CD14-positive monocyte (primary cell): ENCODE measurements around the gene RBPJL. TPM values are rescaled to one million over a fixed set of nuclear protein-coding genes. Genes with fewer than 3 reads are reported as not detected.

Experiments used
- DNase-seq, 3 donors: peaks; one replicate each; pipeline ENCODE4 v3.0.0-alpha.2; 2011 to 2022
- H2AFZ ChIP-seq: 2 replicates; pipeline ENCODE4 v1.6.0; 2012; ENCODE audit warnings: mild to moderate bottlenecking, low read depth, low read length, inconsistent platforms; ENCODE audit not compliant: insufficient read depth, poor library complexity, severe bottlenecking
- H3K27ac ChIP-seq, 2 donors: 1 replicate in 1 of 2; 2 replicates in 1 of 2; pipeline ENCODE4 v1.5.1; 2012 to 2013; ENCODE audit warnings: low read length in 2 of 2, control low read depth in 1 of 2, inconsistent platforms in 1 of 2, low read depth in 1 of 2, mild to moderate bottlenecking in 1 of 2
- H3K27me3 ChIP-seq, 2 donors: one replicate each; pipeline versions ENCODE4 v1.6.0 to v1.6.1; 2011 to 2013; ENCODE audit warnings: low read length in 2 of 2; ENCODE audit not compliant: control insufficient read depth in 2 of 2, insufficient read depth in 2 of 2
- H3K36me3 ChIP-seq, 2 donors: replicated peaks in 1 of 2; 1 replicate in 1 of 2; 2 replicates in 1 of 2; pipeline versions ENCODE4 v1.5.1 to v1.6.1; 2012 to 2013; ENCODE audit warnings: low read length in 2 of 2, control low read depth in 1 of 2, inconsistent platforms in 1 of 2, mild to moderate bottlenecking in 1 of 2; ENCODE audit not compliant: insufficient read depth in 2 of 2, control insufficient read depth in 1 of 2
- H3K4me1 ChIP-seq, 2 donors: 1 replicate in 1 of 2; 2 replicates in 1 of 2; pipeline versions ENCODE4 v1.5.1 to v1.6.1; 2012 to 2013; ENCODE audit warnings: low read length in 2 of 2, control low read depth in 1 of 2, inconsistent platforms in 1 of 2, mild to moderate bottlenecking in 1 of 2, moderate library complexity in 1 of 2; ENCODE audit not compliant: insufficient read depth in 2 of 2, control insufficient read depth in 1 of 2
- H3K4me2 ChIP-seq: replicated peaks from 2 replicates; pipeline ENCODE3; 2012; ENCODE audit warnings: low read length, moderate library complexity, mild to moderate bottlenecking; ENCODE audit not compliant: poor library complexity, severe bottlenecking; ENCODE audit errors: extremely low read depth
- H3K4me3 ChIP-seq, 3 experiments: fragments of 200-600 bp in 1 of 3; sonication (generic) in 1 of 3; replicated peaks in 1 of 3; 1 replicate in 2 of 3; 2 replicates in 1 of 3; pipeline ENCODE4 v1.5.1; 2011 to 2013; ENCODE audit warnings: low read length in 3 of 3, mild to moderate bottlenecking in 3 of 3, control low read depth in 2 of 3, low read depth in 2 of 3, inconsistent platforms in 1 of 3, moderate library complexity in 1 of 3
- H3K79me2 ChIP-seq: 2 replicates; pipeline ENCODE4 v1.6.0; 2012; ENCODE audit warnings: mild to moderate bottlenecking, control low read depth, inconsistent platforms, low read length, moderate library complexity; ENCODE audit not compliant: insufficient read depth
- H3K9ac ChIP-seq: 2 replicates; pipeline ENCODE4 v1.6.0; 2017; ENCODE audit warnings: low read length, mild to moderate bottlenecking; ENCODE audit not compliant: insufficient read depth, poor library complexity, severe bottlenecking
- H3K9me3 ChIP-seq, 2 donors: replicated peaks in 1 of 2; 1 replicate in 1 of 2; 2 replicates in 1 of 2; pipeline versions ENCODE4 v1.5.1 to v1.6.1; 2012 to 2013; ENCODE audit warnings: low read length in 2 of 2, control low read depth in 1 of 2; ENCODE audit not compliant: control insufficient read depth in 1 of 2, insufficient read depth in 1 of 2
- H4K20me1 ChIP-seq: 2 replicates; pipeline ENCODE4 v1.6.0; 2012; ENCODE audit warnings: mild to moderate bottlenecking, low read length, control low read depth, moderate library complexity; ENCODE audit not compliant: insufficient read depth
- H3K27ac Mint-ChIP-seq, 7 donors: one replicate each; pipeline ENCODE4 v1.8.0; 2020; ENCODE audit warnings: mild to moderate bottlenecking in 7 of 7, mixed read lengths in 7 of 7, moderate library complexity in 6 of 7, inconsistent platforms in 2 of 7
- H3K27me3 Mint-ChIP-seq, 3 donors: one replicate each; pipeline ENCODE4 v1.8.0; 2021 to 2022; ENCODE audit warnings: low read depth in 3 of 3, mild to moderate bottlenecking in 3 of 3, mixed read lengths in 3 of 3, moderate library complexity in 3 of 3, inconsistent platforms in 1 of 3
- H3K36me3 Mint-ChIP-seq, 2 donors: one replicate each; pipeline ENCODE4 v1.8.0; 2020; ENCODE audit warnings: mixed read lengths in 2 of 2, inconsistent platforms in 1 of 2, mild to moderate bottlenecking in 1 of 2
- H3K4me1 Mint-ChIP-seq: one replicate; pipeline ENCODE4 v1.8.0; 2020; ENCODE audit warnings: mild to moderate bottlenecking, mixed read lengths
- H3K4me3 Mint-ChIP-seq, 2 donors: one replicate each; pipeline ENCODE4 v1.8.0; 2020; ENCODE audit warnings: mild to moderate bottlenecking in 2 of 2, mixed read lengths in 2 of 2, moderate library complexity in 1 of 2
- H3K9me3 Mint-ChIP-seq, 7 donors: one replicate each; pipeline ENCODE4 v1.8.0; 2020 to 2022; ENCODE audit warnings: mixed read lengths in 7 of 7, mild to moderate bottlenecking in 6 of 7, moderate library complexity in 6 of 7, inconsistent platforms in 2 of 7
- WGBS: methylation state at CpG from one replicate; pipeline ENCODE4 v1.1.5; 2013; ENCODE audit warnings: missing lambda C conversion rate; ENCODE audit not compliant: insufficient coverage; 5-methylcytosine and 5-hydroxymethylcytosine counted together
- intact Hi-C, 2 donors: fragments of 100-400 bp; cut with micrococcal nuclease; formaldehyde crosslinking; loops; one replicate each; pipeline versions ENCODE4 v1.15.0 to v1.15.1; 2023
- polyA plus RNA-seq, 3 donors: library from polyadenylated mRNA; depleted of rRNA in 1 of 3; unstranded in 2 of 3; stranded (reverse) in 1 of 3; fragments of 300-500 nt in 2 of 3; fragments of >200 nt in 1 of 3; fragmentation: Illumina TruSeq in 2 of 3; gene quantifications; 1 replicate in 2 of 3; 2 replicates in 1 of 3; pipeline ENCODE4 v1.2.3, GENCODE V29; 2012 to 2021
- TF ChIP-seq, protein P1 (sequence below): fragments of 200-600 bp; IDR thresholded peaks from one replicate; pipeline ENCODE4 v1.8.0; 2022; ENCODE audit warnings: antibody characterized with exemption, mild to moderate bottlenecking

RBPJL gene
- polyA plus RNA-seq, 3 donors = not detected

DNA sequence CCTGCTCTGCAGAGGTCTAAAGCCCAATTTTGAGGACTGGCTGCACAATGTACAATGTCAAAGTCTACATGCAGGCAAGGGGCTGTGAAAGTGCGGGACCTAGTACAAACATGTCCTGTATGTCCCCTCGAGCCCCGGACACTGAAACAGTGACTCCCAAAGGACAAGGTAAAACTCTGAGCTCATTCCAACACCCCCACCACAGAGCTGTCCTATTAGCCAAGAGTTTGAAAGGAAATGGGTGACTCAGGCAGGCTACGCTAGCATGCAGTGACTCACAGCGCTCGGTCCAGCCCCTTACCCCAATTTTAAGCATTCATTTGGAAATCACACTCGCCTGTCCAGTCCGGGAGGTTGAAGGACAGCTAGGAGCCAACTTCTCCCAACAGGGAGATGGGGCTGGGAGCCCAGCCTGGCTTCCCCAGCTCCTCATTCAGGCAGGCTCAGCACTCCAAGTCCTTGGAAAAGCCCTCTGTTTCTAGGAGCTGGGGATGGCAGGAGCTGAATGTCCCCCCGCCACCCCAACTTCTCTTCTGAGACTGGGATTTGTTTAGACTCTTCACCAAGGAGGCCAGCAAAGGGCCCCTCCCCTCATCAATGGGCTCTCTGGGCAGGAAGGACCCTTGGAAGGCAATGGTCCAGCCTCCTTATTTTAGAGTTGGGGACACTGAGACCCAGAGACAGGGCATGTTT lies 37.7 kb downstream of the RBPJL start:
- Histone ChIP-seq H3K4me1 (peaks cover 29 to 51% of the 10 kb centered on the region in 2 donors), H3K9ac (peak overlapping the region; percentile 38), H3K9me3 (no peaks in the 10 kb centered on the region), H3K27me3 (peaks cover 0 to 9% of the 10 kb centered on the region in 2 donors), H3K4me3 (peak overlapping the region in 1 of 3 experiments; percentile 36), H3K27ac (peak overlapping the region; percentile 11 to 69), H3K4me2 (peak overlapping the region; percentile 57), H3K79me2 (peaks cover 8% of the 10 kb centered on the region), H2AFZ (peak overlapping the region; percentile 31), H3K36me3 (no peaks in the 10 kb centered on the region), H4K20me1 (no peaks in the 10 kb centered on the region)
- peak overlapping the region; percentile 24 to 82 for H3K4me3 Mint-ChIP-seq
- peaks cover 10 to 23% (median 16%) of the 10 kb centered on the region in 3 donors for H3K27me3 Mint-ChIP-seq
- H3K36me3 Mint-ChIP-seq = peaks cover 4 to 16% of the 10 kb centered on the region in 2 donors
- intact Hi-C loops = no loop called here
- 38% methylated on average over 7 of the region's 9 CpGs for WGBS
- H3K4me1 Mint-ChIP-seq = peaks cover 50% of the 10 kb centered on the region
- TF ChIP-seq, protein P1, sequence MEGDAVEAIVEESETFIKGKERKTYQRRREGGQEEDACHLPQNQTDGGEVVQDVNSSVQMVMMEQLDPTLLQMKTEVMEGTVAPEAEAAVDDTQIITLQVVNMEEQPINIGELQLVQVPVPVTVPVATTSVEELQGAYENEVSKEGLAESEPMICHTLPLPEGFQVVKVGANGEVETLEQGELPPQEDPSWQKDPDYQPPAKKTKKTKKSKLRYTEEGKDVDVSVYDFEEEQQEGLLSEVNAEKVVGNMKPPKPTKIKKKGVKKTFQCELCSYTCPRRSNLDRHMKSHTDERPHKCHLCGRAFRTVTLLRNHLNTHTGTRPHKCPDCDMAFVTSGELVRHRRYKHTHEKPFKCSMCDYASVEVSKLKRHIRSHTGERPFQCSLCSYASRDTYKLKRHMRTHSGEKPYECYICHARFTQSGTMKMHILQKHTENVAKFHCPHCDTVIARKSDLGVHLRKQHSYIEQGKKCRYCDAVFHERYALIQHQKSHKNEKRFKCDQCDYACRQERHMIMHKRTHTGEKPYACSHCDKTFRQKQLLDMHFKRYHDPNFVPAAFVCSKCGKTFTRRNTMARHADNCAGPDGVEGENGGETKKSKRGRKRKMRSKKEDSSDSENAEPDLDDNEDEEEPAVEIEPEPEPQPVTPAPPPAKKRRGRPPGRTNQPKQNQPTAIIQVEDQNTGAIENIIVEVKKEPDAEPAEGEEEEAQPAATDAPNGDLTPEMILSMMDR = no peak
- H3K27ac Mint-ChIP-seq = peak overlapping the region; percentile 57 to 90 (median 80)
- DNase-seq = peak; percentile 82 to 94 (median 90)
- H3K9me3 Mint-ChIP-seq = peaks cover 0 to 3% (median 0%) of the 10 kb centered on the region in 7 donors

DNA sequence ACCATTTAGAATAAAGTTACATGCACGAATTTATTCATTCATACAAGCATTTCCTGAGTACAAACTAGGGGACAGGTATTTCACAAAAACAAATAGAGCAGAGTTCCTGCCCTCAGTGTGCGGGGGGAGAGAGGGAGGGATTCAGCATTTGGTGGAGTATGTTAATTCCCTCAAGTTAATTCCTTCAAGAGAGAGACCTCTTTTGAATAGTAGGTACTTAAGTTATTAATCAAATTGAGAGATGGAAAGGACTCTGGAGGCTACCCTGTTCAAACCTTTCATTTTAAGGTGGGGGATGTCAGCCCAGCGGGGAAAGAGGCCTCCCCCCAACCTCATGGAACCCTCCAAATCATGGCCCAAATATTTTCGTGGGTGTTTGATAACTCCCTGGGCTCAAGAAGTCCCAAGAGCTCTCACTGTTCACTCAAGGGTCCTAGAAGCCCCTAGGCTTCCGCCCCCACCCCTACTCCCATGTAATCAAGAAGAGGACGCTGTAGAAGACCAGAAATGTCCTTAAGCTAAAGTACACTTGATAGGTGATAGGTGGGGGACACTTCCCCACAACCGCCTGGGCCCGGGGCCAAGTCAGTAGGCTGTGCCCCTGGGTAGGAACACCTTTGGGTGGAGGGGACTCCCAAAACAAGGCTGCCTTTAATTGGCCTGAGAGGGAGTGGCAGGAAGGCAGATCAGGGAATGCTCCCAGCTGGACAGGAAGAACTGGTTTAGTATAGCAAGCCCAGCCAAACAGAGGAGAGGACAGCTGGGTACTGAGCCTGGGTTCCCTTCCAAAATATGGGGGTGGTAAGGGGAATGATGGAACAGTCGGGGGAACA lies 38.7 kb downstream of the RBPJL start:
- Histone ChIP-seq H3K4me2 (no peak overlapping the region), H3K27me3 (peaks cover 0 to 9% of the 10 kb centered on the region in 2 donors), H3K9ac (no peak overlapping the region), H3K27ac (no peak overlapping the region), H3K4me3 (no peak overlapping the region), H3K9me3 (no peaks in the 10 kb centered on the region), H3K4me1 (peaks cover 29 to 51% of the 10 kb centered on the region in 2 donors), H4K20me1 (no peaks in the 10 kb centered on the region), H2AFZ (no peak overlapping the region), H3K79me2 (peaks cover 8% of the 10 kb centered on the region), H3K36me3 (no peaks in the 10 kb centered on the region)
- TF ChIP-seq, protein P1 = no peak
- 71% methylated on average over 2 of the region's 9 CpGs for whole genome bisulfite sequencing
- H3K27me3 Mint-ChIP-seq = peaks cover 10 to 26% (median 16%) of the 10 kb centered on the region in 3 donors
- DNase-seq = no peak
- H3K27ac Mint-ChIP-seq = peak overlapping the region in 5 of 7 donors; percentile 17 to 81 (median 33)
- H3K4me1 Mint-ChIP-seq = peaks cover 50% of the 10 kb centered on the region
- peak overlapping the region in 1 of 2 donors; percentile 46 for H3K4me3 Mint-ChIP-seq
- intact Hi-C loops = no loop called here
- peaks cover under 1 to 13% of the 10 kb centered on the region in 2 donors for H3K36me3 Mint-ChIP-seq
- peaks cover 0 to 3% (median 0%) of the 10 kb centered on the region in 7 donors for H3K9me3 Mint-ChIP-seq
